Endometrium (tissue), 2 donors: Measurements from ENCODE around the gene HVCN1.
A peak's percentile ranks its signal among the peaks of the same experiment; 100 is the strongest.

Experiments used
- FAIRE-seq: peaks from 2 replicates; lab custom pipeline; 2012; peaks lifted over from hg19 to GRCh38; lab: Jason Lieb, UNC
- donor health status: control.
- donor health status: control.

The HVCN1 gene

GRCh38 chr12:110615171-110615570 lies 73.7 kb downstream of the HVCN1 start:
- FAIRE-seq, result no peak

- peak; percentile 77 for FAIRE-seq
Measured at GRCh38 chr12:110613771-110614684, 74.9 kb downstream of the HVCN1 start, which contains the start of gene TCTN1. TSS of gene TCTN1 (plus strand) at chr12:110614129. CDS start at chr12:110614183, 54 bp downstream.

- no peak for FAIRE-seq
Measured at GRCh38 chr12:110613071-110613770, 75.7 kb downstream of the HVCN1 start.

- no peak for FAIRE-seq
Measured at GRCh38 chr12:110606253-110606611, 82.7 kb downstream of the HVCN1 start.

- peak; percentile 8 for FAIRE-seq
Measured at GRCh38 chr12:110602085-110602814, 86.7 kb downstream of the HVCN1 start.

GRCh38 chr12:110600254-110600653 lies 88.7 kb downstream of the HVCN1 start:
- peak; percentile 80 for FAIRE-seq

- FAIRE-seq, result no peak
Measured at GRCh38 chr12:110599334-110599733, 89.6 kb downstream of the HVCN1 start.
